GM21619 (cell line): Measurements from ENCODE around the gene KANK4.
"Not testable (repeated sequence)": the region's sequence is repeated elsewhere in the genome, so short reads cannot be mapped to it uniquely, and the experiment has no call there.

Experiments
- ATAC-seq: cut with Tn5 transposase; IDR thresholded peaks from one replicate; pipeline ENCODE4 v1.9.1; 2021; ENCODE audit not compliant: unreplicated experiment

KANK4 gene

DNA sequence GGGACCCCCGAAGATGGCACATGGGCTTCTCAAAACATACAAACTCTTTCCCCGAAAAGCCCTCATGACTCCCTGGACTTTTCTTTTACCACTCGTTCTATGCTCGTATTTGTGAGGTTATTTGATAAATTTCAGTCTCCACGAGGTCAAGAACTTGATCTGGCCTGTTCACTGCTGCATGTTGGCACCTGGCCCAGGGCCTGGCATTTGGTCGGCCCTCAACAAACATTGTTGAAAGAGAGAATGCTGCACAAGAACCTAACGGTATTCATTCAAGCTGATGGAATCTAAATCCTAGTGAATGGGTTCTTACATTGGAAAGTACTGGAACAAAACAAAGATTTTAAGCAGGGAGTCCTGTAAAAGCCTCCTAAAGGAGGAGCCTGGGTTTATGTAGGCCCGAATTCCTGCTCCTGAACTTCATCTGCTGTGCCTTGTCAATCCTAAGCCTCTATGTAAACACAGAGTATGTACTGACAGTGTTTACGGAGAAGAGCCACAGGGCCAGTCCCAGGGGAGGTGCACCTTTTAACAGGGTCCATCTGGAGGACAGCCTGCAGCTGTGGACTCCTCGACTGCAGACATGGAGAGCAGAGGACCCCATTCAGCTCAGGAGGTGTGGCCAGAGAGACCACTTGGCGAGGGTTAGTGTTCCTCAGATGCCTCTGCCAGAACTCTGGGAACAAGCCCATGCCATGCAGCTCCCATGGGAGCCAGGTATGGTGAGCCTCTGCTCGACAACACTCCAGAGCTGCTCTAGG is 77.7 kb downstream of the KANK4 start:
- ATAC-seq, result no peak

DNA sequence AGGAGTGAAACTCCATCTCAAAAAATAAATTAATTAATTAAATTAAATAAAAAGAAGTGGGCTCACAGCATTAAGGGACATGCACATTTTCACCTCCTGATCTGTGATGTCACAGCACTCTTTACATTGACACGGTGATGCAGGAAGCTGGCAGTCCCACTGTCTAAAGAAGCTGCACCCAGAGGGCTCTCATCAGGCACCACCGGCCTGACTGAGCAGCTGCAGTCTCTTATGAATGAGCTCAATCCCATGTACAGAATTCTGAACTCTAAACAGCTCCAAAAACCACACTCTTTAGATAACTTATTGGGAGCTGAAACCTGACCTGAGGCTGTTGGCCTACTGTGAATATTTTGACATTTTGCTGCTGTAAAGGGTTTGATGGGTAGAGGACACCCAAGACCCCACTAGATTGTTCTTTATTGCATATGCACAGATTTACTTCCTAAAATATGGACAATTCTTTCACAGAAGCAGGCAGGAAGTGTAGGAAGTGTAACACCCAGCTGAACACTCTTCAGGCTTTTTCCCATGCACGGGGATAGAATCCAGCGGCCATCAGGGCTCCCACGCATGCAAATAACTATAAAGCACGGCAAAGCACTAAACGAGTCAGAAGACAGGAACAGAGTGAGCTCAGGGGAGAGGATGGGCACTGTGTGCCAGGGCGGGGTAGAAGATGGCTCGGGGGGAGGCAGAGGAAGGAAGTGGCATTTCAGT is 78.4 kb downstream of the KANK4 start:
- no peak for ATAC-seq

DNA sequence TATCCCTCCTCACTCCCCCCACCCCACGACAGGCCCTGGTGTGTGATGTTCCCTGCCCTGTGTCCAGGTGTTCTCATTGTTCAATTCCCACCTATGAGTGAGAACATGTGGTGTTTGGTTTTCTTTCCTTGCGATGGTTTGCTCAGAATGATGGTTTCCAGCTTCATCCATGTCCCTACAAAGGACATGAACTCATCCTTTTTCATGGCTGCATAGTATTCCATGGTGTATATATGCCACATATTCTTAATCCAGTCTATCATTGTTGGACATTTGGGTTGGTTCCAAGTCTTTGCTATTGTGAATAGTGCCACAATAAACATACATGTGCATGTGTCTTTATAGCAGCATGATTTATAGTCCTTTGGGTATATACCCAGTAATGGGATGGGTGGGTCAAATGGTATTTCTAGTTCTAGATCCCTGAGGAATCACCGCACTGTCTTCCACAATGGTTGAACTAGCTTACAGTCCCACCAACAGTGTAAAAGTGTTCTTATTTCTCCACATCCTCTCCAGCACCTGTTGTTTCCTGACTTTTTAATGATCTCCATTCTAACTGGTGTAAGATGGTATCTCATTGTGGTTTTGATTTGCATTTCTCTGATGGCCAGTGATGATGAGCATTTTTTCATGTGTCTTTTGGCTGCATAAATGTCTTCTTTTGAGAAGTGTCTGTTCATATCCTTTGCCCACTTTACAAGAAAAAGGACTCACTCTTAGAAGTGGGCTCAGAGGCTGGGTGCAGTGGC is 79.4 kb downstream of the KANK4 start:
- ATAC-seq, result not testable (repeated sequence)

DNA sequence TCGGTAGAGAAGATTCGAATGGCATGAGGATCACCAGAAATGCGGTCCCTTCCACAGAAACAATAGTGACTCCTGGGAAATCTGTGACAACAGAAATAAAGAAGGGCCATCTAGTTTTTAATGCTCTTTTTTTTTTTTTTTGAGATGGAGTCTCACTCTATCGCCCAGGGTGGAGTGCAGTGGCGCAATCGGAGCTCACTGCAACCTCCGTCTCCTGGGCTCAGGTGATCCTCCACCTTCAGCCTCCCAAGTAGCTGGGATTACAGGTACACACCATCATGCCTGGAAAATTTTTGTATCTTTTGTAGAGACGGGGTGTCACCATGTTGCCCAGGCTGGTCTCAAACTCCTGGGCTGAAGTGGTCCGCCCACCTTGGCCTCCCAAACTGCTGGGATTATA is 80.7 kb downstream of the KANK4 start:
- ATAC-seq, result no peak

DNA sequence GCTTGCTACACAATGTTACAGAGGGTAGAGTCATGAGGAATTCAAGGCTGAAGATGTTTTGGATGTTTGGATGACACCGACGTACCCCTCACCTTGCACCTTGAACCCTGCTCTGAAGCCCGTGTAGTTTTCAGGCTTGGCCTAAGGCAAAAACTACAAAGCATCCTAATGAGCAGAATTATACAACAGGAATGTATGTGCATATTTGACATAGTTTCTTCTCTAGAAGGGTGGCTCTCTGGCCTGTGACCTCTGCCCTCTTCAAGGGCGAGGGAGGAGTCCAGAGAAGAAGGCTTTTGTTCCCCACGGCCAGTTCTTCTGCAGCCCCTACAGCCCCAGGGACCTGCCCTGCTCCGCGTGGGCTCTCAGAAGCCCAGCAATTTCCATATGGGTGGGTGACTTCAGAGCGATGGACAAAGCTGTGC is 81.3 kb downstream of the KANK4 start:
- no peak for ATAC-seq

DNA sequence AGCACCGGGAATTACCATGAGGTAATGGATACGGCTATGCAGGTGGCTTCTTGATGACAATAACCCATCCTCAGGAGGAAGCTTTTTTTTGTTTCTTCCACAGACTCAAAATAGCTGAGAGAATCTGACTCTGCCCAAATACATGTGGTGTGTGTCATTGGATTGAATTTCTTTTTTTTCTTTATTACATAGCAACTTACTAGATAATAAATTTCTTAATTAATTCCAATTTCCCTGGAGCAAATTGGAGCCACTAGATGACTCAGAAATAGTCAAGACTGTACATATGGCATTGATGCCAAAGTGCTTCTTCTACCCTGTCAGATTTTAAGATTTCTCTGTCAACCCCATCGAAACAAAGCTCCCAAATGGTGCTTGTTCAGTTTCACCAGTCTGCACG is 81.9 kb downstream of the KANK4 start:
- ATAC-seq, result no peak

DNA sequence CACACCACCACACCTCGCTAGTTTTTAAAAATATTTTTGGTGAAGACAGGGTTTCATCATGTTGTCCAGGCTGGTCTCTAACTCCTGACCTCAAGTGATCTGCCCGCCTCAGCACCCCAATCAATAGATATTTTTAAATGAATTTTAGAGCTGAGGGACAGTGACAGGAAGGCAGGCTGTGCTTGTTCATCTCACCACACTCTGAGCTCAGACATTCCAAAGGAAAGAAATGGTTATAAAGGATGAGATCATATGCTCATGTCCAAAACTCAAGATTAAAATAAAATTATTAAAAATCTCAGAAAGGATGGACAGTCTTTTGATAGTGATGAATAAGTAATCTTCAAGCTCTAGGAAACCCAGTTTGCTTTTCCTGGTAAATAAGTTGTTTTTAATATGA is 83.7 kb downstream of the KANK4 start:
- ATAC-seq, result no peak

DNA sequence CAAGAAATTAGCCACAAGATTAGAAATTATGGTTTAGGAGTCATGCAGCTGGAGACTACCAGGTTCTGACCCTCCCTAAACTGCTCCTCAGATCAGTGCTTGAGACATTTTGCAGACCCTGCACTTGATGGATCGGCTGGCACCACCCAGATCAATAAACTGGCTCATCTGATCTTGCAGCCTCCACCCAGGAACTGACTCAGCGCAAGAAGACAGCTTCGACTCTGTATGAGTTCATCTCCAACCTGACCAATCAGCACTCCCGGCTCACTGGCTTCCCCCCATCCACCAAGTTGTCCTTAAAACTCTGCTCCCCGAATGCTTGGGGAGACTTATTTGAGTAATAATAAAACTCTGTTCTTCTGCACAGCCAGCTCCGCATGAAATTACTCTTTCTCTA is 84.5 kb downstream of the KANK4 start:
- ATAC-seq, result no peak

DNA sequence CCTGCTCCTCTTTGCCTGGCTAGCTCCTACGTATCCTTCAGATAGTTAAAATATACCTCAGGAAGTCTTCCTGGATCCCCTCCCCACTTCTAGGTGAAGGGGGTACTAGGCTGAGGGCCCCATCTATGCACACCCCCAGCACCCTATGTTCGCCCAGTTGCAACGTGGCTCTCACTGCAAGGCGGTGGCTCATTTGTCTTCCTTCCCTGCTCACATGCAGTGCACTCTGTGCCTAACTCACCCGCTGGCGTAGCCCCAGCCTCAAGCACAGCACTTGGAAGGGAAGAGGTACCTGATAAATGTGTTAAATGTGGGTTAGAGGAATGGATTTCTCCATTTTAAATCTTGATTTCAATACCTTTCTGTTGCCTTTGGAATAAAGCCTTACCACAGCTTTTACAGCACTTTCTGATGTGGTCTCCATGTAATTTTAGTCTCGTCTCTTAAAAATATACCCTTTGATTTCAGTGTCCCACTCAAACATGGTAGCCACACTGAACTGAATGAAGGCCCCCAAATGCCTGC is 85.2 kb downstream of the KANK4 start:
- no peak for ATAC-seq

DNA sequence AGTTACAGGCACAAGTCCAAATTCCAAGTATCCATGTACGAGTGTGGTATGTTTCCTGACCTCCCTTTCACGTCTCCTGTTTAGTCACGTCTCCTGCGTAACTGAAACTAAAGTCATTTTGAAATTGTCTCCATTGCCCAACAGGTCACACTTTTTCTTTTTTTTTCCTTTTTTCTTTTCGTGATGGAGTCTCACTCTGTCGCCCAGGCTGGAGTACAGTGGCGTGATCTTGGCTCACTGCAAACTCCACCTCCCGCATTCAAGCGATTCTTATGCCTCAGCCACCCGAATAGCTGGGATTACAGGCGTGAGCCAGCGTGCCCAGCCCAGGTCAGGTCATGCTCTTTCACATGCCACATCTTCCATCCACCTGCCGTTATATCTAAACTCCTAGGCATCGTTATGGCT is 86.4 kb downstream of the KANK4 start:
- ATAC-seq, result no peak

DNA sequence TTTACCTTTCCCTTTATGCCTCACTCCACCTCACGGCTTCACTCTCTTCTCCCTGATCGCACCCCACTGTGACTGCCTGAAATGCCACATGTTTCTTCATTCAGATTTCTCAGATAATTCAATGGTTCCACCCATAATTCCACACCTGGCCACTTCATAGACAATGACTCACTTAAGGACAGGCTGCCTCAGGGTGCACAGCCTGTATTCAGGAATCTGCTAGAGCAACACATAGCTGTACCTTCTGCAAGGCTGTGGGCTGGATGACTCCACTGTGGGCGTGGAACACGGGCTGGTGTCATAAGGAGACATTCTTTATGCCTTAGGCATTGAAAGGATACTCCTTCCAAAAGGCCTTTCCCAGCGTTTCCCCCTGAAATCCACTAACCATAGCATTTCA is 88.5 kb downstream of the KANK4 start:
- no peak for ATAC-seq

DNA sequence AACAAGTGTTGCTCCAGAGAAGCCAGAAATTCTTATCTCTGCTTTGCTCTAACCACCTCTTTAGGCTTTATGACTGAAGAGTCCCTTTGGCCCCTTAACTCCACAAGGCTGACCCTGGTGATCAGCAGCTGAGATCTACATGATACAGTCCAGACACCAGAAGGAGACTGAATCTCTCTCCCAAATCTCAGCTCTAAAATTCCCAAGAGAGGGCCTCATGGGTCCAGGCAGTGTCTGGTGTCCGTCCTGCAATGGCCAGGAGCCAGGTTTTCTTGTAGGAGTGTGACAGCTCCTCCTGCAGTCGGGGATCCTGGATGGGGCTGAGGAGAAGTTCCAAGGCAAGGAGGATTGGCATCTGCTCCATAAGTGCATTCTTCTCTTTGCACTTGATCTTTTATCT is 89.3 kb downstream of the KANK4 start:
- ATAC-seq, result no peak

DNA sequence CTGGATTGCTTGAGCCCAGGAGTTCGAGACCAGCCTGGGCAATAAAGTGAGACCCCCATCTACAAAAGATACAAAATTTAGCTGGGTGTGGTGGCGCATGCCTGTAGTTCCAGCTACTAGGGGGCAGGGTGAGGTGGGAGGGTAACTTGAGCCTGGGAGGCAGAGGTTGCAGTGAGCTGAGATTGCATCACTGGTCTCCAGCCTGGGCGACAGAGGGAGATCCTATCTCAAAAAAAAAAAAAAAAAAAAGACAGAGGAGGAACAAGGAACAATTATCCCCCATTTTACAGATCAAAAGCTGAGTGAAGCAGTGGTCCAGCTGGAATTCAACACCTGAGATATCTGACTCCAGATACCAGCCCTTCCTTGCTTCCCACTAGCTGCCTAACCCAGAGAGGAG is 89.8 kb downstream of the KANK4 start:
- ATAC-seq, result no peak

DNA sequence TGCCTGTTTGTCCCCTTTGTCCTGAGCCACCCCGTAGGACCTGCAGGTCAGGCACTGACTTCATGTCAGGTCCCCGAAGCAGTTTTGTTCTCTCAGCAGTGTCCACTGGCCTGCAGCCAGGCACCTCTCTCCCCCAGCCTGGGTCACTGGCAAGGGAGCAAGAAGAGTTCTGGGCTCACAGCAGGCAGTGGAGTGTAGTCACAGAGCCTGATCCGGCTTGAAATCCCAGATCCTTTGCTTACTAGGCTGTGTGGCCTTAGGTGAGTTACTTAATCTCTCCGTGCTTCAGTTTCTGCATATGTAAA is 90.4 kb downstream of the KANK4 start:
- ATAC-seq, result no peak

DNA sequence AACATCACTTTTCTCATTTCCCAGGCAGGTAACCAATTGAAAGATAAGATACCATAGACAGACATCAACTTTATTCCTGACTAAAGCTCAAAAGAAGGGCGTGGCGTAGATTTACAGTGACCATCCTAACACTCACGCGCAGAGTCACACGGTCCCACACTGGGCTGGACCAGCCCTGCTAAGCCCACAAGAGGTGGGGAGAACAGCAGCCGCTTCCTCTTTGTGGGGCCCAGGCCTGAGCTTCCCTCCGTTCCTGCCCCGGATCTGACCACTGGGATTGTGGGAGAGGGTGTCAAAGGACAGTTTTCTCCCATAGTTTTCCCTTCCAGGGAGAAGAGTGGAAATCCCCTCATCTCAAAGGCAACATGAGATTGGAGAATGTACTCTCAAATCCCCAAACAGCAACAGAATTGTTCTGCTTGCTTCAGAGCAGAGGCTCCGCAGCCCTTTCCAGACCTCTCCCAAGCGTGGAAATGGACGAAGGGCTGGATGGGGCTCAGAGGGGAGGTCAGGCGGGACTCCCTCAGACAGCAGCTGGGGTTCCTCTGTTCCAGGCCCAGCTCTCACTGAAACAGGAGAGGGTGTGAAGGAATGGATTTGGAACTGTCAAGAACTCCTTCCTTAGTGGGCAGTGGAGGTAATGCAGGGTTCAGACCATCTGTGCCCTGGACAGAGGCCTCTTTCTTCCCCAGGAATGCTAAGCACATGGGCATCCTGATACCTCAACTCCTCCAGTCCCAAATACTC is 90.9 kb downstream of the KANK4 start:
- ATAC-seq, result no peak

DNA sequence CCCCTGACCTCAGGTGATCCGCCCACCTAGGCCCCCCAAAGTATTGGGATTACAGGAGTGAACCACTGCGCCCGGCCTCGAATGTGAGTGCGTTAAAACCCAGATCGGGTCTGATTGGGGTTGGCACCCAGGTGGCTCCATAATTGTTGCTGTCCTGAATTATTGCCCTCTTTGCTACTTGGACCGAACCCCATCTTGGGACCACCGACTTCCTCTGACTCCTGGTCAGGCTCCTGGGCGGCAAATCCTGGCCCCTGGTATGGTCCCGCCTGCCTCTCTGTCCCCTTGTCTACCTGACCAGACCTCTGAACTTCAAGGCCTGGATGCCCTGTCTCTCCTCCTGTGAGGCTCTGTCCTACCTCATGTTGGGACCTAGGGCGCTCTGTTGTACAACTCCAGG is 91.7 kb downstream of the KANK4 start:
- no peak for ATAC-seq

DNA sequence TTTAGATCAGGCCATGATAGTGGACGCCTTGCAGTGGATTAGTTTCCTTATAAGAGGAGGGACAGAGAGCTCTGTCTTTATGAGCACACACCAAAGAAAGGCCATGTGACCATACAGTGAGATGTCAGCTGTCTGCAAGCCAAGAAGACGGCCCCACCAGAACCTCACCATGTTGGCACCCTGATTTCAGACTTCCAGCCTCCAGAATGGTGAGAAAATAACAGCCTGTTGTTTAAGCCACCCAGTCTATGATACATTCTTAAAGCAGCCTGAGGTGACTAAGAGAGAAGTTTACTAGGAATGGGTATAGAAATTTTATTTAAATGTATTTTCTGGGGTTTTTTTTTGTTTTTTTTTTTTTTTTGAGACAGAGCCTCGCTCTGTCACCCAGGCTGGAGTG is 95.1 kb downstream of the KANK4 start:
- no peak for ATAC-seq

DNA sequence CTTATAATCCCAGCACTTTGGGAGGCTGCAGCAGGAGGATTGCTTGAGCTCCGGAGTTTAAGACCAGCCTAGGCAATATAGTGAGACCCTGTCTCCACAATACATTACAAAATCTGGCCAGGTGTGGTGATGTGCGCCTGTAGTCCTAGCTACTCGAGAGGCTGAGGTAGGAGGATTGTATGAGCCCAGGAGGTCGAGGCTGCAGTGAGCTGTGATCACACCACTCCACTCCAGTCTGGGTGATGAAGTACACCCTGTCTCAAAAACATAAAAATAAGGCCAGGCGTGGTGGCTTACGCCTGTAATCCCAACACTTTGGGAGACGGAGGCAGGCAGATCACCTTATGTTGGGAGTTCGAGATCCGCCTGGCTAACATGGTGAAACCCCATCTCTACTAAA is 96.9 kb downstream of the KANK4 start:
- no peak for ATAC-seq

DNA sequence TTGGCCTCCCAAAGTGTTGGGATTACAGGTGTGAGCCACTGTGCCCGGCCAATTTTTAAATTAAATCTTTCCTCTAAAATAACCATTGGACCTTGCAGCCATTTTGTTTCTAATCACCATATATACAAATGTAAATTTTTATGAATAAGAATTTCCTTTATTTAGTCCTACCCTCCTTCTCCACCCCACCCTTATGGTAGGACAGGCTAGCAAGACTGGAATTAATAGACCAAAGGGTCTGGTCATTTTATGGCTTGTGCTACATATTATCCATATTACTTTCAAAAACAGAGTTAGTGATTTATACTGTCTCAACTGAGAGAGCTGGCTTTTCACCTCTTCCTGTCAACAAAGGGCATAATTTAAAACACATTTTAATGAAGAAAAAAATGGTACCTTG is 98.1 kb downstream of the KANK4 start:
- ATAC-seq, result no peak

DNA sequence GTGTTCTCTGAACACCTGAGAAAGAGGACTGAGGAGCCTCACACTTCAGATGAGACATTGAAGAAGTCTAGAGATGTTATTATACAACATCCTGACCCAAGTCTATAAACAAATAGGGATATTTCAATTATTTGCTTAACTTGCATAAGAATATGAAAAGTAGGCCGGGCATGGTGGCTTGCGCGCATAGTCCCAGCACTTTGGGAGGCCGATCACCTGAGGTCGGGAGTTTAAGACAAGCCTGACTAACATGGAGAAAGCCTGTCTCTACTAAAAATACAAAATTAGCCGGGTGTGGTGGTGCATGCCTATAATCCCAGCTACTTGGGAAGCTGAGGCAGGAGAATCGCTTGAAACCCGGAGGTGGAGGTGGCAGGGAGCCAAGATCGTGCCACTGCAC is 98.8 kb downstream of the KANK4 start:
- not testable (repeated sequence) for ATAC-seq

DNA sequence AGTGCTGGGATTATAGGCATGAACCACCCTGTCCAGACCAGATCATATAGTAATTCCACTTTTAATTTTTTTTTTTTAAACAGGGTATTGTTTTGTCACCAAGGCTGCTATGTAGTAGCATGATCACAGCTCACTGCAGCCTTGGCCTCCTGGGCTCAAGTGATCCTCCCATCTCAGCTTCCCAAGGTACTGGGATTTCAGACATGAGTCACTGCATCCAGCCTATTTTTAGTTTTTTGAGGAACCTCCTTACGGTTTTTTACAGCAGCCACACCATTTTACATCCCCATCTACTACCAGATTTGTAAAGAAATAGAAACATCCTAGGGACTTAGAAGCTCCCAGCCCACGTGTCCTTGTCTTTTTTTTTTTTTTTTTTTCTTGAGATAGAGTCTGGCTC is 100.6 kb downstream of the KANK4 start:
- ATAC-seq, result no peak
